GM12872 (cell line): ENCODE results near the gene NPTXR.
A peak's percentile ranks its signal among the peaks of the same experiment; 100 is the strongest.

Source experiments
- TF ChIP-seq, protein P1 (sequence below): IDR thresholded peaks from 3 replicates; pipeline ENCODE4 v1.5.1; 2011; ENCODE audit warnings: low read depth, mild to moderate bottlenecking, low read length, moderate library complexity; ENCODE audit not compliant: insufficient read depth

The NPTXR gene

DNA sequence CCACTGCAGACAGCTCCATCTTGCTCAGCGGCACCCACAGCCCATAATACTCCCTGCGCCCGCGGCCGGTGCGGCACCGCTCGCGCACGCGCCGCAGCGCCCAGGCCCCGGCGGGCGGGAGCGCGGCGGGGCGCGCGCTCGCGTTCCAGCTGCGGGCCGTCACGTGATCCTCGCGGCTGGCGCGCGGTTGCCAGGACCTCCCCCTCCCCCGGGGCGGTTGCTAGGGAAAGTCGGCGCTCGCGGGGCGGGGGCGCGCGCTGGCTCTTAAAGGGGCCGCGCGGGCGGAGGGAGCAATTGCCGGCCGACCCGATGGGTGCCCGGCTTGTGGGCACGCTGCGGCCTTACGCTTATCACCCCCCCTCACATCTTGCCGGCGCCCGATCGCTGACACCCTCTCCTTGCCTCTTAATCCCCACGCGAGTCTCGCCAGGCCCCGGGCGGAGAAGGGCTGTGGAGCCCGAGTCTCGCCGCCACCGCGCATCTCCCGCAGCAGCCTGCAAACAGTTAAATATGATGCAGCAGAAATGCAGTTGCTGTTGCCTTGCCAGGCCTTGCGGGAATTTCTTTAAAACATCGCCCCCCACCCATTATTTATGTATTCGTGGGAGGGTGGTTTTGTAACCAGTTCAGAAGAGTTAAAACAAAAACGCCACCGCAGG lies 28.5 kb upstream of the NPTXR start, which contains the start of gene CBX6:
CBX6 (minus strand) TSS at position 45 of the 659 bp plus-strand sequence; CDS start at position 19, 26 bp downstream.
- TF ChIP-seq, protein P1, sequence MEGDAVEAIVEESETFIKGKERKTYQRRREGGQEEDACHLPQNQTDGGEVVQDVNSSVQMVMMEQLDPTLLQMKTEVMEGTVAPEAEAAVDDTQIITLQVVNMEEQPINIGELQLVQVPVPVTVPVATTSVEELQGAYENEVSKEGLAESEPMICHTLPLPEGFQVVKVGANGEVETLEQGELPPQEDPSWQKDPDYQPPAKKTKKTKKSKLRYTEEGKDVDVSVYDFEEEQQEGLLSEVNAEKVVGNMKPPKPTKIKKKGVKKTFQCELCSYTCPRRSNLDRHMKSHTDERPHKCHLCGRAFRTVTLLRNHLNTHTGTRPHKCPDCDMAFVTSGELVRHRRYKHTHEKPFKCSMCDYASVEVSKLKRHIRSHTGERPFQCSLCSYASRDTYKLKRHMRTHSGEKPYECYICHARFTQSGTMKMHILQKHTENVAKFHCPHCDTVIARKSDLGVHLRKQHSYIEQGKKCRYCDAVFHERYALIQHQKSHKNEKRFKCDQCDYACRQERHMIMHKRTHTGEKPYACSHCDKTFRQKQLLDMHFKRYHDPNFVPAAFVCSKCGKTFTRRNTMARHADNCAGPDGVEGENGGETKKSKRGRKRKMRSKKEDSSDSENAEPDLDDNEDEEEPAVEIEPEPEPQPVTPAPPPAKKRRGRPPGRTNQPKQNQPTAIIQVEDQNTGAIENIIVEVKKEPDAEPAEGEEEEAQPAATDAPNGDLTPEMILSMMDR: no peak

DNA sequence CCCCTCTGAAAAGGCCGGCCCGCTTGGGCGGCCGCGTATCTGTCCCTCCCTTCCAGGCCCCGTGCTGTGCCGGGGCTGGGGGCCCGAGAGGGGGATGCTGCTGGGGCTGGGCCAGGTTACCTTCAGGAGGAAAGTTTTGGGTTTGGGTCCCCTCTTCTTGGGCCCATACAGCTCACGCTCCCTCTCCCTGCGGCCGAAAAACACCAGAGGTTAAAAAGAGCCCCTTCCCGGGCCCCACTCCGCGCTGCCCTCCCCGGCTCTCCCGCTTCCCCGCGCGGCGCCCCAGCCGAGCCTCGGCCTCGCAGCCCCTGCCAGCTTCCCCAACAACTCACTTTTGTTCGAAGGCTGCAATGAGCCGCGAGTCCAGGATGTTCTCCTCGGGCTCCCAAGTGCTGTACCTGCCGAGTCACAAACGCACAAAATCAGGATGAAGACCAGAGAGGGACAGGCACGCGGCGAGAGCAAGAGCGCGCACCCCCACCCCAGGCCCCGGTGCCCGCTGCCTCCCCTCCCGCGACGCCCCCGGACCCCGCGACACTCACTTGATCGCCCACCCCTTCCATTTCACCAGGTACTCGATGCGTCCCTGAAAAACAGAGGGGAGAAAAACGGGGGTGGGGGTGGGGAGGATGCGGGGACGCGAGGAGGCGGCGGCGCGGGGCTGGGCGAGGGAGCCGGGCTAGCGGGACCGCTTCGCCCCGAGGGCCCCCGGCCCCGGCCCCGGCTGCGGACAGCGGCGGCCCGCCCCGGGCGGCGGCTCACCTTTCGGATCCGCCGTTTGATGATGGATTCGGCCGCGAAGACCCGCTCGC lies 27.7 kb upstream of the NPTXR start:
- TF ChIP-seq, protein P1: no peak

DNA sequence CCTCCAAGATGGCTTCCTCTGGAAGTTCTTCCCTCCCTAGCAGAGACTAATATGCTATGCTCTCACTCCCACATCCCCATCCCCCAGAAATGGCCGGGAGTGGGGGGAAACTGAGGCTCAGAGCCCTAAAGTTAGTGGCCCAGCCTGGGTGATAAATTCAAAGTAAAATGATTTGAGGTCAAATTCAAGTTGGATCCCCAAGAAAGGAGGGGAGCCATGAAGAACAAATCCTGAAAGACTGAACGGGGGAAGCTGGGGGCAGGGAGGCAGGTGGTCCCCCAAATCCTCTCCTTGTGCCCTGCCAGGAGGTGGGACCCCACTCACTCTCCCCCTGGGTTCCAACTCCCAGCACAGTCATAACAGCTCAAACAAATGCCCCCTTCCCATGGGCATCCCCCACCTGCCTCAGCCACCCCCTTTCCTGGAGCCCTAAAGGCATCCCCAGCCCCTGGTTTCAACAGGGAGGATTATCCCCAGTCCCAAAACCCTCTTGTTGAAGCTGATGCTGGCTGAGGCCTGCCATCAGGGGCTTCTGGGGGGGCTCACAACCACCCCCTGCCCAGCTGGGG lies 27.0 kb upstream of the NPTXR start:
- TF ChIP-seq, protein P1: no peak

DNA sequence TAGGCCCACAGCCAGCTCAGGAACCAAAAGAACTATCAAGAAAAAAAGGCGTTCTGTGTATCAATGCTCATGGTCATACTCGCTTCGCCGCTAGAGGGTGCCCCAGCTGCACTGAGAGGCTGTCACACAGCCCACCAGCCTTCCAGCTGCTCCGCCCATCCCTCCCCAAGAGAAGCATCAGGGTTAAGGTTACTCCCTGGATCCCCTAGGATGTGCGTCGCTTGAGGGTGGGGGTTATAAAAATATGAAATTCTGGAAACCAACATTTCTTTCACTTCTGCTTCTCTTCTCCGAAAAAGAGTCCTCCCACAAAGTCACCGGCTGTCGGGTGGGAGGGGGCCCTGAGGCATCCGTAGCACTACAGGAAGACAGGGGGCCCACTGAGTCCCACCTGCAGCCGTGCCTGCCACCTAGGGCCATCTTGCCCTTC lies 26.5 kb upstream of the NPTXR start:
- TF ChIP-seq, protein P1: peak; percentile 98

DNA sequence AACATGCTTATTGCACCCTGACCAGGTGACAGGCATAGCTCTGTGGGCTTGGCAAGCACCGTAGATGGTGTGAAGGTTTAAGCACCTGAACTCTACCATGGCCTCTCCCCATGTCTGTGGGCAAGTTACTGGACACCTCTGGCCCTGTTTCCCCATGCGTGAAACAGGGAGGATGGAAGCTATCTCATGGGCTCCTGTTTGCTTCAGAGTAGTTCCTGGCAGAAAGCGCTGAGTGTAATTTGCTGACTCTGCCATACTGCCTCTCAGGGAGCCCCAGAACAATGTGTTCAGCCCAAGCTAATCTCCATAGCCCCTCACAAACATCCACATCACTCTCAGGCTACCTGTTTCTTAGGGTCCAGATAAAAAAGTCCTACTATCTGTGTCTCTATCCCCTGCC lies 25.8 kb upstream of the NPTXR start:
- TF ChIP-seq, protein P1: no peak

DNA sequence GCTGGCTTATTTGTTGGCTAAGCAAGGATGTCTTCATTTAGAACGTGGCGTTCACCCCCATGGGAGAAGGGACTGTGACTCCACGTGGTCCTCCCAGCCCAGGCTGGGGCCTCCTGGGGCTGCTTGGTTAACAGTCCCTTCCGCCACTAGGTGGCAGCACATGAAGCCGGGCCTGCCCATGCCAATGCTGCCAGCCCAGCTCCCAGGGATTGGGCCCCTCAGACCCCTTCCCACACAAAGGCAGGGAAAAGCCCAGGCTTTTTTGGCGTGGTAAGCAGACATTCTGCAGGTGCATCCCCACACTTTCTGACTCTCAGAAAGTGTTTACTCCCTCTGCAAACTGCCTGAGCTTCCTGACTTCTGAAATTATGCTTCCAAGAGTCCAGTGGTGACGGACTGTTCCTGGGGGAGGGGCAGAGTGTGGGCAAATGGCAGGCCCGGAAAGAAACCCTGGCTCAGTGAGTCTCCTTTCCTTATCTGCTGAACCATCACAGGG lies 25.1 kb upstream of the NPTXR start:
- TF ChIP-seq, protein P1: peak; percentile 92

DNA sequence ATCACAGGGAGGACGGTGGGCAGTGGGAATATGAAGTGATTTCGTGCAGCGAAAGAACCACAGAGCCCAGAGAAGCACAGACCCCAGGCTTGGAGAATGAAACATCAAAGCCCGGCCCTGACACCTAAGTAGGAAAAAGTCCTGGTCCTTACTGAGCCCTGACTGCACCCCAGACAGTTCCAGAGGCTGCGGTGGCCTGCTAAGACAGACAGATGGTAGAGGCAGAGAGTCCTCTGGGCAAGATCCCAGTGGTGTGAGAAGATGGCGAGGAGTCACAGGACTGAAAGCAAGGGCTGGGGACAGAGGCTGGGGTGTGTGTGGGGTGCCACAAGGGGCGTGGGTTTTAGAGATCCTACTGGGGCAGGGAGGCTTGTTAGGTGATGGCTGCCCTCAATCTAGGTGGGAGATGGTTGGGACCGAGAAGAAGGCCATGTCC lies 24.5 kb upstream of the NPTXR start:
- TF ChIP-seq, protein P1: no peak
